HL-60/S4 treated with phorbol 12-myristate 13-acetate at 8.2 ng/mL for 4 days and 3 days (cell line): ENCODE results near the gene AKR1E2.

Experiments used
- in situ Hi-C: fragments of 300-500 bp; cut with MboI; formaldehyde crosslinking; loops from 2 replicates; pipeline ENCODE4 v1.15.0; 2022; ENCODE audit warnings: low sequenced_read_pairs

The AKR1E2 gene

GRCh38 chr10:4887501-4887900, 61.5 kb downstream of the AKR1E2 start:
- in situ Hi-C loops, result no loop called here

DNA sequence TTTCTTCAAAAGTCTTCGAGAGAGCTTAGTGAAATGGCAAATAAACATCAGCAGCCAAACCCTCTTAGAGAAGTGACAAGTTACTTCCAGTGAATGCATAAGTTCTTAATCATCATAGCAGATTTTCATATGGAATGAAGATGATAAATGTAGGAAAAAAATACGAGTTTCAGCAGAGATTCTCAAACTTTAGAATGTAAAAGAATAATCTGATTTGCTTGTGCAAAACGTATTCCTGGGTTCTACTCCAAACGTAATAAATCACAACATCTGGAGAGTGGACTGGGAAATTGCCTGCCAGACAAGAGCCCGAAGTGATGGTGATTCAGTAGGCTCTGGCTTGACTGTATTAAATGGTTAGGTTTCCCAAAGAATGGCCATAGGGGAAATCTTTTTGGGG, 62.2 kb downstream of the AKR1E2 start:
- in situ Hi-C loops, result no loop called here

- in situ Hi-C loops, result no loop called here
These were observed 64.0 kb downstream of the AKR1E2 start for GRCh38 chr10:4889959-4890358.

GRCh38 chr10:4892681-4893080, 66.7 kb downstream of the AKR1E2 start:
- in situ Hi-C loops, result no loop called here

DNA sequence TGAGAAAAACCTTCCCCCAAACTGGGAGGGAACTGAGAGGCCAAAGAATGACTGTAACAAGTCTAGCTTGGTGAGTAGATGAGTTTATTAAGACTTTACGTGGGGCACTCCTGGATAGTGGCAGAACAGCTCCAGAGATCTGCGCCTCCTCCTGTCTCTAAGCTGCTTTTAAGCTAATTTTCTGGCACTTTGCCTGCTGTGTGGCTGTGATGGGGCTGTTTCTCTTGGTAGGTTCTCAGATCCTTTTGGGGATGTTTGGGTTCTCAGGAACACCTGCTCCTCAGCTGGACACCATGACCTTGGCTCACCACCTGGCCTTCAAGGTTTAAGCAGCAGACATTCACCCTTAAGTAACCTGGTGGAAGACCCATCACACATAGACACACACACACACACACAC, 68.3 kb downstream of the AKR1E2 start:
- in situ Hi-C loops, result no loop called here
